GM23338 (cell line): ENCODE data around the gene SCFD2.

ENCODE experiments used
- CREB1 ChIP-seq: fragments of 250-450 bp; sonication (Bioruptor Pico); IDR thresholded peaks from 2 replicates; pipeline ENCODE4 v1.5.0; 2020; ENCODE audit warnings: low read depth, mild to moderate bottlenecking, moderate library complexity
- EZH2 ChIP-seq: fragments of 200-600 bp; sonication (generic); IDR thresholded peaks from one replicate; pipeline ENCODE4 v1.8.0; 2017; ENCODE audit warnings: antibody characterized with exemption, mild to moderate bottlenecking, low read depth; ENCODE audit not compliant: unreplicated experiment
- POLR2AphosphoS5 ChIP-seq: IDR thresholded peaks from 2 replicates; pipeline ENCODE4 v1.6.1; 2016; ENCODE audit warnings: antibody characterized with exemption, low read depth
- TF ChIP-seq, protein P1 (sequence below): IDR thresholded peaks from one replicate; pipeline ENCODE4 v1.6.1; 2018; ENCODE audit warnings: antibody characterized with exemption; ENCODE audit not compliant: unreplicated experiment
- TF ChIP-seq, protein P2 (sequence below), 2 experiments: fragments of 200-600 bp in 1 of 2; sonication (generic) in 1 of 2; conservative IDR thresholded peaks; 2 replicates each; pipeline versions ENCODE4 v1.5.1 to v1.6.1; 2016 to 2017; ENCODE audit warnings: antibody characterized with exemption in 2 of 2, low read depth in 2 of 2, mild to moderate bottlenecking in 2 of 2, moderate library complexity in 1 of 2

DNA sequence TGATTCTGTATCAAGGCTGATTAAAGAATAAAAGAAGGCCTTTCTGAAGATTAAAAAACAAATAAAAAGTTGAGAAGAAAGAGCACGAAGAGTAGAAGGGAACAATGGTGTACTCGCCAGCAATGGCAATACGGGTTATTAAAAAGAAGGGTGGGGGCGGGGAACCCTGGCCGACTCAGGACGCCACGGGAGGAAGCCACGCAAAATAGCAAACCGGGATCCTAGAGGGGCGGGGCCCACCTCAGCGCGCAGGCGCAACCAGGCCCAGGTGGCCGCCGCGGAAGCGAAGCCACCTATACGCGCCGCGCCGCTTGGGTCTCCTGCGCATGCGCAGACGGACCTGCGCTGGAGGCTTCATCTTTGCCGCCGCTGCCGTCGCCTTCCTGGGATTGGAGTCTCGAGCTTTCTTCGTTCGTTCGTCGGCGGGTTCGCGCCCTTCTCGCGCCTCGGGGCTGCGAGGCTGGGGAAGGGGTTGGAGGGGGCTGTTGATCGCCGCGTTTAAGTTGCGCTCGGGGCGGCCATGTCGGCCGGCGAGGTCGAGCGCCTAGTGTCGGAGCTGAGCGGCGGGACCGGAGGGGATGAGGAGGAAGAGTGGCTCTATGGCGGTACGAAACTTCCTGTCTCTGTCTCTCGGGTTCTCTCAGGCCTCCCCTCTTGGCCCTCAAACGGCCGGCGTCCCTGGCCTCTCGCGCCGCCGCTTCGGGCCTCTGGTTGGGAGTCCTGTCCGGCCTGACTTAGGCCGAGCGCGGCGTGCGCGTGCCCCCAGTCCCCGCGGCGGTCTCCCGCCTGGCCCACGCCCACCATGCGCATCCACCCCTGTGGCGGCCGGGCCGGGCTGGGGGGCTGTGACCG, 11.7 kb upstream of the SCFD2 start, which contains the start of gene FIP1L1:
- TF ChIP-seq, protein P1, sequence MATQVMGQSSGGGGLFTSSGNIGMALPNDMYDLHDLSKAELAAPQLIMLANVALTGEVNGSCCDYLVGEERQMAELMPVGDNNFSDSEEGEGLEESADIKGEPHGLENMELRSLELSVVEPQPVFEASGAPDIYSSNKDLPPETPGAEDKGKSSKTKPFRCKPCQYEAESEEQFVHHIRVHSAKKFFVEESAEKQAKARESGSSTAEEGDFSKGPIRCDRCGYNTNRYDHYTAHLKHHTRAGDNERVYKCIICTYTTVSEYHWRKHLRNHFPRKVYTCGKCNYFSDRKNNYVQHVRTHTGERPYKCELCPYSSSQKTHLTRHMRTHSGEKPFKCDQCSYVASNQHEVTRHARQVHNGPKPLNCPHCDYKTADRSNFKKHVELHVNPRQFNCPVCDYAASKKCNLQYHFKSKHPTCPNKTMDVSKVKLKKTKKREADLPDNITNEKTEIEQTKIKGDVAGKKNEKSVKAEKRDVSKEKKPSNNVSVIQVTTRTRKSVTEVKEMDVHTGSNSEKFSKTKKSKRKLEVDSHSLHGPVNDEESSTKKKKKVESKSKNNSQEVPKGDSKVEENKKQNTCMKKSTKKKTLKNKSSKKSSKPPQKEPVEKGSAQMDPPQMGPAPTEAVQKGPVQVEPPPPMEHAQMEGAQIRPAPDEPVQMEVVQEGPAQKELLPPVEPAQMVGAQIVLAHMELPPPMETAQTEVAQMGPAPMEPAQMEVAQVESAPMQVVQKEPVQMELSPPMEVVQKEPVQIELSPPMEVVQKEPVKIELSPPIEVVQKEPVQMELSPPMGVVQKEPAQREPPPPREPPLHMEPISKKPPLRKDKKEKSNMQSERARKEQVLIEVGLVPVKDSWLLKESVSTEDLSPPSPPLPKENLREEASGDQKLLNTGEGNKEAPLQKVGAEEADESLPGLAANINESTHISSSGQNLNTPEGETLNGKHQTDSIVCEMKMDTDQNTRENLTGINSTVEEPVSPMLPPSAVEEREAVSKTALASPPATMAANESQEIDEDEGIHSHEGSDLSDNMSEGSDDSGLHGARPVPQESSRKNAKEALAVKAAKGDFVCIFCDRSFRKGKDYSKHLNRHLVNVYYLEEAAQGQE = no peak
- TF ChIP-seq, protein P2, sequence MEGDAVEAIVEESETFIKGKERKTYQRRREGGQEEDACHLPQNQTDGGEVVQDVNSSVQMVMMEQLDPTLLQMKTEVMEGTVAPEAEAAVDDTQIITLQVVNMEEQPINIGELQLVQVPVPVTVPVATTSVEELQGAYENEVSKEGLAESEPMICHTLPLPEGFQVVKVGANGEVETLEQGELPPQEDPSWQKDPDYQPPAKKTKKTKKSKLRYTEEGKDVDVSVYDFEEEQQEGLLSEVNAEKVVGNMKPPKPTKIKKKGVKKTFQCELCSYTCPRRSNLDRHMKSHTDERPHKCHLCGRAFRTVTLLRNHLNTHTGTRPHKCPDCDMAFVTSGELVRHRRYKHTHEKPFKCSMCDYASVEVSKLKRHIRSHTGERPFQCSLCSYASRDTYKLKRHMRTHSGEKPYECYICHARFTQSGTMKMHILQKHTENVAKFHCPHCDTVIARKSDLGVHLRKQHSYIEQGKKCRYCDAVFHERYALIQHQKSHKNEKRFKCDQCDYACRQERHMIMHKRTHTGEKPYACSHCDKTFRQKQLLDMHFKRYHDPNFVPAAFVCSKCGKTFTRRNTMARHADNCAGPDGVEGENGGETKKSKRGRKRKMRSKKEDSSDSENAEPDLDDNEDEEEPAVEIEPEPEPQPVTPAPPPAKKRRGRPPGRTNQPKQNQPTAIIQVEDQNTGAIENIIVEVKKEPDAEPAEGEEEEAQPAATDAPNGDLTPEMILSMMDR (conservative IDR thresholded peaks at IDR 0.05; ENCODE audit: low read depth in 2 of 2) = no peak
- TF ChIP-seq EZH2 (no peak), POLR2AphosphoS5 (peak; percentile 96), CREB1 (CRISPR knock-in tag) (no peak)
